T47D (cell line): ENCODE measurements around the gene PRSS12.
"Not testable (repeated sequence)": the region's sequence is repeated elsewhere in the genome, so short reads cannot be mapped to it uniquely, and the experiment has no call there.

Experiments used
- DNase-seq, 2 experiments: peaks; one replicate each; pipeline versions ENCODE4 v3.0.0 to v3.0.0-alpha.2; 2011 to 2012; ENCODE audit warnings: low read depth in 1 of 2, low spot score in 1 of 2
- JUND ChIP-seq: IDR thresholded peaks from 2 replicates; pipeline ENCODE4 v1.6.1; 2012; ENCODE audit warnings: low read depth
- in situ Hi-C: cut with HindIII; loops from 2 replicates; pipeline ENCODE4 v1.10.0; 2016; ENCODE audit warnings: low sequenced_read_pairs, low pct_unique_long_range_greater_than_20kb

The PRSS12 gene

DNA sequence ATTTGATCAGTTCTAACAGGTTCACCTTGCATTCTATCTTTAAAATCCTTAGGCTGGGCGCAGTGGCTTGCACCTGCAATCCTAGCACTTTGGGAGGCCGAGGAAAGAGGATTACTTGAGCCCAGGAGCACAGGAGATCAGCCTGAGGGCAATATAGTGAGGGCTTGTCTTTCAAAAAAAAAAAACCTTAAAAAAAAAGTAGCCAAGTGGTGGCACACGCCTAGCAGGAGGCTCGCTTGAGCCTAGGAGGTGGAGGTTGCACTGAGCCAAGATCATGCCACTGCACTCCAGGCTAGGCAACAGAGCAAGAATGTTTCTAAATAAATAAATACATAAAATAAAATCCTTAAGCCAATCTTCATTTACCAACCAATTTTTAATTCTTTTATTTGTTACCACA lies 75.6 kb downstream of the PRSS12 start:
- in situ Hi-C loops, result no loop called here
- DNase-seq, result no peak
- no peak for TF ChIP-seq JUND

DNA sequence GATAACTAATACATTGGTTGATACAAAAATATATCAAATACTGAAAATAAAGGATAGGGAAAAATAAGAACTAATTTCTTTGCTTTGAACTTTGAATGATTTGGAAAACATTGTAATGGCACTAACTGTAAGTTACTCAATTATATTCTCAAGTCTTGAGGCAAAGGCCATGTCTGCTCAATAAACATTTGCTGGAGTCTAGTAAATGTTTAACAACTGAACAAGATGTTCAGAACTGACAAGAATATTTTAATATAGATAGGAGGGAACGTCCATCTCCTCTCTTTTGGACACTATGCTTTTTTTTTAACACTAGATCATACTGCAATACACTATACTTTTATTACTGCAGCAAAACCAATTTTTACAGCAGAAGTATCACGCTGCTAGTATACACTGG lies 76.2 kb downstream of the PRSS12 start:
- in situ Hi-C loops, result no loop called here
- DNase-seq, result no peak
- no peak for TF ChIP-seq JUND

DNA sequence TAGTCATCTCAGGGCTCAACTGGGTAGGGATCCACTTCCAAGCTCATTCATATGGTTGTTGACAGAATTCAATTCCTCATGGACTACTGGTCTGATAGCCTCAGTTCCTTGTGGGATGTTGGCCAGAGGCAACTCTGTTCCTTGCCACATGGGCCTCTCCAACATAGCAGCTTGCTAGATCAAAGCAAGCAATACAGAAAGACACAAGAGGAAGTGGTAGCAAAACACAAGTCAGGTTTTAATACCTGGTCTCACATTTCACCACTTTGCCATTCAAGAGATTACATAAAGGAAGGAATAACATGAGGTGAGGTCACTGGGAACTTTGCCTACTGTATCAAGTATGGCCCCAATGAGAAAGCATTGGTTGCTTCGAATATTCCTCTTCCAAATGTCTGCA lies 79.2 kb downstream of the PRSS12 start:
- in situ Hi-C loops, result no loop called here
- no peak for TF ChIP-seq JUND
- DNase-seq, result no peak

DNA sequence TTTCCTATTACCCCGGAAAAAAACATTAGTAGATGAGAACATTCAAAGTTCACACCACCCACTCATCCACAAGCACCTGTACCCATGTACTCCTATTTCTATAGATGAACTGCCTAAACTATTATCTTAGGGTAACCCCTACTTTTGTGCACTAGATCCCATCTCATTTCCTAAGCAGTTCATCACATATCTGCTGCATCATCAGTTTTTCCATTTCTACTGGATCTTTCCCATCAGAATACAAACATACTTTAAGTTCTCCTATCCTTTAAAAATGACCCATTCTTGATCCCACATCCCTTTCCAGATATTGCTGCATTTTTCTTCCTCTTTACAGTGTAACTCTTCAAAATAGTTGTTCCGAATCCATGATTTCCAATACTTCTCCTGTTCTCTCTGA lies 81.0 kb downstream of the PRSS12 start:
- in situ Hi-C loops, result no loop called here
- no peak for DNase-seq
- no peak for TF ChIP-seq JUND

DNA sequence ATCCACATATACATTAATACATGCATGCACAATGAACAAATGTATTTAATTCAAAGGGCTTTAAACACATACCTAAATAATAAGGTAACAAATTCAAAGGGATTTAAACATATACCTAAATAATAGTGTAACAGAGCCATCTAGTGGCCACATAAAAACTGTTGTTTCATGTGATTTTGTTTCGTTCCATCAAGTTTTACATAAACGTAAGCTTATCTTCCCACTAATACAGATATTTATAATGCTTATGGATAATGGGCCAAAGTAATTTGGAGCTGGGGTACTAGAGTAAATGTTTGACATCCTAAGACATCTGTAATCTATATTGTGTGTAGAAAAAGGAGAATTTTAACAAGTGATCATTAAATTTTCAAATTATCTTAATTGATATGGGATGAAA lies 82.3 kb downstream of the PRSS12 start:
- in situ Hi-C loops, result no loop called here
- DNase-seq, result peak; percentile 36 to 49
- TF ChIP-seq JUND, result no peak

DNA sequence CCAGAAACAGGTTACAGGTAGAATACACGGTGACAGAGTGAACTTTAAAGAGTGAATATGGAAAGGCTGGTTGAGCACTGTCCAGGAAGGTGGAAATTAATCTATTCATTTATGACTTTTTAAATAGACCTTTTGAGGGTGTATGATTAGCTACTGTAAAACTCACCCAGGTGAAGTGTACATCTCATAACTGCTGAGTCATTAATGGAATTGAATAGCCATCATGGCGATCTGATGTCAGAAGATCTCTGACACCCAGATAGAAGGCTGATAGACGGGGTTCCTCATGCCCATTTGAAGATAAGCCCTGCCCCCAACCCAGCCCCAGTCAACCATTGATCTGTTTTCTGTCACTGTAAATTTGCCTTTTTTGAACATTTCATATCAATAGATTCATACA lies 84.0 kb downstream of the PRSS12 start:
- in situ Hi-C loops, result no loop called here
- no peak for DNase-seq
- no peak for TF ChIP-seq JUND

DNA sequence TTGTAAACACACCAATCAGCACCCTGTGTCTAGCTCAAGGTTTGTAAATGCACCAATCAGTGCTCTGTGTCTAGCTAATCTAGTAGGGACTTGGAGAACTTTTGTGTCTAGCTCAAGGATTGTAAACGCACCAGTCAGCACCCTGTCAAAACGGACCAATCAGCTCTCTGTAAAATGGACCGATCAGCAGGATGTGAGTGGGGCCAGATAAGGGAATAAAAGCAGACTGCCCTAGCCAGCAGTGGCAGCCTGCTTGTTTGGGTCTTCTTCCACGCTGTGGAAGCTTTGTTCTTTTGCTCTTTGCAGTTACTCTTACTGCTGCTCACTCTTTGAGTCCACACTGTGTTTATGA lies 86.7 kb downstream of the PRSS12 start:
- in situ Hi-C loops, result not testable (repeated sequence)

DNA sequence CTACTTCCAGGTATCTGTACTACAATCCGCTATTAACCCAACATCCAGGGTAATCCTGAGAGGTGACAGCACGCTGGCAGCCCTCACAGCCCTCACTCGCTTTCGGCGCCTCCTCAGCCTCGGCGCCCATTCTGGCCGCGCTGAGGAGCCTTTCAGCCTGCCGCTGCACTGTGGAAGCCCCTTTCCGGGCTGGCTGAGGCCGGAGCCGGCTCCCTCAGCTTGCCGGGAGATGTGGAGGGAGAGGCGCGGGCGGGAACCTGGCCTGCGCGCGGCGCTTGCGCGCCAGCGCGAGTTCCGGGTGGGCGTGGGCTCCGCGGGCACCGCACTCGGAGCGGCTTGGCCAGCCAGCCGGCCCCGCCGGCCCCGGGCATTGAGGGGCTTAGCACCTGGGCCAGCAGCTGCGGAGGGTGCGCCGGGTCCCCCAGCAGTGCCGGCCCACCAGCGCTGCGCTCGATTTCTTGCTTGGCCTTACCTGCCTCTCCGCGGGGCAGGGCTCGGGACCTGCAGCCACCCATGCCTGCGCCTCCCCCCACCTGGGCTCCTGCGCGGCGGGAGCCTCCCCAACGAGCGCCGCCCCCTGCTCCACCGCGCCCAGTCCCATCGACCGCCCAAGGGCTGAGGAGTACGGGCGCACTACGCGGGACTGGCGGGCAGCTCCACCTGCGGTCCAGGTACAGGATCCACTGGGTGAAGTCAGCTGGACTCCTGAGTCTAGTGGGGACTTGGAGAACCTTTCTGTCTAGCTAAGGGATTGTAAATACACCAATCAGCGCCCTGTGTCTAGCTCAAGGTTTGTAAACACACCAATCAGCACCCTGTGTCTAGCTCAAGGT lies 87.3 kb downstream of the PRSS12 start:
- in situ Hi-C loops, result no loop called here
- no peak for DNase-seq

More for the DNA sequence above, 86.7 kb downstream of the PRSS12 start:
- not testable (repeated sequence) for DNase-seq

DNA sequence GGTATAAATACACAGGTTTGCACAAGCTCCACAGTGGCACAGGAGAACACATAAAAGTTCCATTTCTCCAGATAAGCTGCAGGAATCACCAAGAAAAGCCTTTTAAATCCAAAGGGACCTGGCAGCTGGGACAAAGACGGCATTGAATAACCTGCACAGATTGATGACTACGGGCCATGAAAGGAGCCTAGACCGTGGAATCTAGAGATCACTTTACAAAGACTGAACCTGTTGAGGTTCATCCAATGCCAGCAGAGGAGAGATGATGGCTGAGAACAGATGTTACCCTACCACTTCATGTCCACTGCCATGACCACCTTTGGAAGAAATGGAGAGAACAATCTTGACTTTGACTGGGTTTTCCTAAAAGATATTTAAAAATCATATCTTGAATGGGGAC lies 88.7 kb downstream of the PRSS12 start:
- no peak for TF ChIP-seq JUND
- no peak for DNase-seq
- in situ Hi-C loops, result no loop called here

More for the DNA sequence above, 87.3 kb downstream of the PRSS12 start:
- no peak for TF ChIP-seq JUND

DNA sequence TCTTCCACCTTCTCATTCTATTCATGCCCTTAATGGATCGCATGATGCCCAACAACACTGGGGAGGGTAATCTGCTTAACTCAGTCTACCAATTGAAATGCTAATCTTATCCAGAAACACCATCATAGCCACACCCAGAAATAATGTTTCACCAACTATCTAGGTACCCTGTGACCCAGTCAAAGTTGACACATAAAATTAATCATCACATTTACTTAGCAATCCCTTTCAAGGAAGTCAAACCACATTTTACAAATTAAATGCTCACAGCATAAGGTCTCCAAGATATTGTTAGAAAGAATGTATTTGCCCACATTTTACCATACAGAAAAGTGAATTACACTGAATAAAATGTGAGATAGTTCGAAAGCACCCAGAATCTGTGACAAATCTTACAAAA lies 92.5 kb downstream of the PRSS12 start:
- DNase-seq, result no peak
- in situ Hi-C loops, result no loop called here
- no peak for TF ChIP-seq JUND

DNA sequence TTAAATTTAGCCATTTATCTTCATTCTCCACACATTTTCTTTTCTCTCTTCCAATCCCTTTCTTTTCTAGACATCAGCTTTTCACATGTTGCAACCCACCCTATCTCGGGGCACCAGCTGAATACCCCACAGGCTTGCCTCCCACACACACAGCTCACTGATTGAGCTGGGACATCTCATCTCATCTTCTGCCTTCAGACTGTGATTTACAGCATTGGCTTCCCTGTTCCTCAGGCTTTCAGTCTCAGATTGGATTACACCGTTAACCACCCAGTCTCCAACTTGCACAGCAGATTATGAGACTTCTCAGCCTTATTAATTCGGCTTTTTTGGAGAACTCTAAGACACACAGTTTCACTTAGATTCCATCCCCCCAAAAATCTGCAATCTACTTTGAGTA lies 93.7 kb downstream of the PRSS12 start:
- in situ Hi-C loops, result no loop called here
- no peak for DNase-seq
- TF ChIP-seq JUND, result no peak

DNA sequence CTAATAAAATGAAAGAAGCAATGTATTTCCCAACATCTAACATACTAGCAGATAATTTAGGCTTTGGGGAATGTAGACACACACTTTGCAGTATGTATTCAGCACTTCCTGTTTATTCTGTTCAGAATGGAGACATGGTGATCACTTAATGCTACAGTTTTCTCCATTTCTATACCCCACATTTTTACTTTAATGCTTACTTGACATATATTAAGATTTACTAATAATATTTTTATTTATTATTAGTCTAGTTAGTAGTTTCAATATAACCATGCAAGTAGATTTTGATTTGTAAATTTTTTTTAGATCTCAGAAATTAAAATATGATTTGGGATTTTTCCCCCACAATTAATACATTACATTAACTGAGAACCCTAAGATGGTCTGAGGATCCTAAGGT lies 98.4 kb downstream of the PRSS12 start:
- no peak for TF ChIP-seq JUND
- no peak for DNase-seq

DNA sequence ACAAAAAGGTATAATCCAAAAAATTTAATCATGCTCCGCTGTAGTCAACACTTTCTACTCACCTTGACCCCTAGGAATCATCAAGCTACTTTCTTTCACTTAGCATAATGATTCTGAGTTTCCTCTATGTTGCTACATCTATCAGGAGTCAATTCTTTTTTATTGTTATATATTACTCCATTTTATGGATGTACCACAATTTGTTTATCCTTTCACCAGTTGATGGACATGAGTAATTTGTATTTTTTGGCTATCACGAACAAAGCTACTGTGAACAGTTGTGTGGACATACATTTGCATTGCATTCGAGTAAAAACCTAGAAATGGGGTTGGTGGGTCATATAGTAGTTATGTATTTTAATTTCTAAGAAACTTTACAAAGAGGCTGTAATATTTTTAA lies 102.9 kb downstream of the PRSS12 start:
- TF ChIP-seq JUND, result no peak
- DNase-seq, result no peak
- in situ Hi-C loops, result no loop called here

More for the DNA sequence above, 98.4 kb downstream of the PRSS12 start:
- in situ Hi-C loops, result no loop called here

DNA sequence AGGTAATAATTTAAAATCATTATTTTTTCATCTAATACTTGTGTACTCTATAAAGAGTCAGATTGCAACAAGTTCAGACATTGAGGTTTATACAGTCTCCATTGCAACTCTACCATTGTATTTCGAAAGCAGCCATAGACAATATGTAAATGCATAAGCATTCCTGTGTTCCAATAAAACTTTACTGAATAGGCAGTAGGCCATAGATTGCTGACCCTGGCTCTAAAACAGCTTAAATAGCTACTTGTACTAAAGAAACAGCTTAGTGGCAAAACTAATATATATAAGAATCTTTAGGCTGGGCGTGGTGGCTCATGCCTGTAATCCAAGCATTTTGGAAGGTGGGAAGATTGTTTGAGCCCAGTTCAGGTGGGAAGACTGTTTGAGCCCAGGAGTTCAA lies 115.3 kb downstream of the PRSS12 start:
- in situ Hi-C loops, result no loop called here
- DNase-seq, result no peak
- no peak for TF ChIP-seq JUND
